ENCODE measurements around the gene NPEPL1.

GRCh38 chr20:58668901-58669286 is 23.7 kb upstream of the NPEPL1 start:
- TF ChIP-seq EZH2 (IDR thresholded peaks at IDR 0.05; ENCODE audit: insufficient read depth, poor library complexity, severe bottlenecking) (no peak), EZH2phosphoT487 (IDR thresholded peaks at IDR 0.05; ENCODE audit: insufficient read depth, low read depth) (no peak)
